NCI-H1105 (cell line): ENCODE data around the gene SGCA.

Experiments
- DNase-seq: peaks from one replicate; lab custom pipeline; 2025; lab: John Stamatoyannopoulos, UW

Gene SGCA

DNA sequence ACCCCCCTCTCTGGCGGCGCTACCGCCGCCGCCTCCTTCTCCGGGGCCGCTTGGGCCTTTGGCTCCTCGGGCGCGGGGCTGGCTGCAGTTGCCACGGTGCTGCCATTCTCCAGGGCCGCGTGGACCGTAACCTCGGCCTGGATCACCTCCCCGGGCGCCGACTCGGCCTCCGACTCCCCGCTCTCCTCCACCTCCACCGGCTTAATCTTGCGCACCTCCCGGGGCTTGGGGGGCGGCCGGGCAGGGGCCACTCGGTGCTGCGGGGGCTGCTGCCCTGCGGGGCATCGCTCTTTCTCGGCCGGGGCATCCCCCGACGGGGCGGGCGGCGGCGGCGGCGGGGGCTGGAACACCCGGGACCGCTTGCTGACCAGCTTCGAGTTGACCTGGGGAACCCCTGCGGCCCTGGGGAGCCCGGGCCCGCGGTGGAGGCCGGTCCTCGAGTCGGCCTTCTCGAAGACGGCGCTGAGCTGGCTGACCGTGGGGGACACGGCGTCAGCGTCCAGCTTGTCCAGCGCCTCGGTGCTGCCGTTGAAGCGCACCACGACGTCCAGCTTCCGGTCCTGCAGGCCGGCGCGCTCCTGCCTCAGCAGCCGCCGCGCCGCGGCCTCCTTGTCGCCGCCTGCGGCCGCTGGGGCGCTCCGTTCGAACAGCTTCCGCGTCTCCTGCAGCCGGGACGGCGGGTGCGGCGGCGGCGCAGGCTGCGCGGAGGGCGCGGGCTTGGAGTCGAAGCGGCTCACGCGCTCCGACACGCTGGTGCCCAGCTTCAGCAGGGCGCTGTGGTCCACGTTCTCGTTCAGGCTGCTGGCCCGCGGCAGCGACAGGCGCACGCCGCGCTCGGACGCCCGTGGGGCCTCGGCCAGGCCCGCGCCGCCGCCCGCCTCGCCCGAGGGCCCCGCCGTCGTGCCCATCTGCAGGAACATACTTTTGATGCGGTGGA is 16.1 kb upstream of the SGCA start:
- no peak for DNase-seq

DNA sequence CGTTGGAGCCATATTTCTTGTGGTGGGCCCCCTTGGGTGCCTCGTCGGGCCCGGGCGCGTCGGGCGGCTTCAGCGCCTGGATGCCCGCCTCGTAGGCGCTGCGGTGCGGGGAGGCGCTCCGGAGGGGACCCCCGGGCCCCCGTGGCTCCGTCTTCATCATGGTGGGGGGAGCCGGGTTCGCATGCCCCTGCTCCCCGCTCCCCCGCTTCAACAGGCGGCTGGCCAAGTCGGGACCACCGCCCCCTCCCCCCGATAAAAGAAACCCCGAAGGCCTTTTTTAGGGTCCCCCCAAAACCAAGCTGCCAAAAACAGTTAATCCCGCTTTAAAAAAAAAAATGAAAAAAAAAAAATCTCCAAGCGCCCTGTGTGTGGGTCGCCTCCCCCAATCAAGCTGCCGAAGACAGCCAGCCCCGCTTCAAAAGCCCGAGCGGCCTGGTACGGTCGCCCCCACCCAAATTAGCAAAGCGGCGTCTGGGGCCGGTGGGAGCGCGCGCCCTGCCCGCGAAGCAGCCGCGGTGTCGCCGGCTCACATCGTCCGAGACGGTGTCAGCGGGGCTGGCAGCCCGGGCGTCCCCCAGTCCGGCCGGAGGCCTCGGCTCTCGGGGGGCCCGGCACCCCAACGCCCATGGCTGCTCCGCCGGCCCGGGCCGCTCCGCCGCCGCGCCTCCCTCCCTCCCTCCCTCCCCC is 15.3 kb upstream of the SGCA start, which contains the start of gene PPP1R9B:
PPP1R9B (minus strand) TSS at position 324 of the 687 bp plus-strand sequence; CDS start at position 160, 164 bp downstream.
- no peak for DNase-seq

DNA sequence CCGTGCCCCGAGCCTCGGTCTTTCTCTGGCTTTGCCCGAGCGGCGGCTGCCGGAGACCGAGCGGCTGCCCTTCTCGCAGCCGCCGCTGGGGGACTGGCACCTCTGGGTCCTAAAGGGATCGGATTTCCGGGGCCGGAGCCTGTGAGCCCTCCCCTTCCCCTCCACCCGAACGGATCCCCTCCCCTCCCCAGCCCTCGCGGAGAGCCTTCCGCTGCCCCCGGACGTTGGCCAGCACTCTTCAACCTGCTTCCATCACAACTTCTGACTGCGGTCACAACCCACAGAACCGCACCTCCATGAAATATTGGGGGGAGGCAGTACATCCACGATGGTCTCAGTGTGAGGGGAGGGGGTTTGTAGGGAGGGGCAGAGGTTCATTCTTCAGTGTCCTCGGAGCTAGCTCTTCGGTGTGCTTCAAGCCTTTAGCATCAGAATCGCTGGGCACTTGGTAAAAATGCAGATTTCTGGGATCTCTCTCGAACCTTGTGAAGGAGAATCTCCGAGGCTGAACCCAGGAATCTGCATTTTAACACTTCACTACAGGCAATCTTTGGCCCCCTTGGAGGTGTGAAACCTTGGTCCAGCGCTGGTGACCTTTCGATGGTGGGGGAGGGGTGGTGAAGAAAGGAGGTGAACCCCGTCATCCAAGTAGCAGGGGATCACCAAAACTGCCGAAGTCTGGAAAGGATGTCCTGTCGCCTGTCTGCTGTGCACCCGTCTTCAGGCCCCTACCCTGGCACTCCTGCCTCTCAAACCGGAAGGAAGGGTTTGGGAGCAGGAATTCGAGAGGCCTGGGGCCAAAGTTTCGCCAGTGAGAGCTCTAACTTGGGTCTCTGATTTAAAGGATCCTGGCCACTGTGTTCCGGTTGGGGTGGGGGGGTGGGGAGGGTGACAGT is 14.5 kb upstream of the SGCA start:
- DNase-seq: peak; percentile 69

DNA sequence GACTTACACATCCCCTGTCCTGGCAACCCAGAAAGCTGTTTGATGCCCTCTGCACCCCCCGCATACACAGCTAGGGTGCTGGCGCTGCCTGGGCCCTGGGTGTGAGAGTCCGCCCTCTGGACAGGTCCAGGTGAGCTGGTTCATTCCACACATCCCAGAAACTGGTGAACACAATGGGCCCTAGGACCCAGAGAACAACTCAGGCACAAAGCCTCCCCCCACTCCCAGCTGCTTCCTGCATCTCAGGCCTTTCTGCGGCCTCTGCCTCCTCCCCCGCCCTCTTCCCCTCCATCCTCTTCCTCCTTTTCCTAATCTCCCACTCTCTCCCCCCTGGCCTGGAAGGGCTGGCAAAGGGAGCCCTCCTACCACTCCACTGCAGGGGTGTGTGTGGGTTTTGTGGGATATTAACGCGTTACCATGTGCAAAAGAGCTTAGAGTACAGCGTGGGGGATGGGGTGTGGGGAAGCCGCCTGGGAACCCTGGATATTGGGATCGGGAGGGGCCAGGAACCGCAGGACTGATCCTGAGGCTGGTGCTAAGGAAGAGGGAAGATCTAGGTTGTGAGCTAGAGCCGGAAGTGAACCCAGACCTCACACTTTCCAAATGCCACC is 13.8 kb upstream of the SGCA start:
- peak; percentile 77 for DNase-seq

DNA sequence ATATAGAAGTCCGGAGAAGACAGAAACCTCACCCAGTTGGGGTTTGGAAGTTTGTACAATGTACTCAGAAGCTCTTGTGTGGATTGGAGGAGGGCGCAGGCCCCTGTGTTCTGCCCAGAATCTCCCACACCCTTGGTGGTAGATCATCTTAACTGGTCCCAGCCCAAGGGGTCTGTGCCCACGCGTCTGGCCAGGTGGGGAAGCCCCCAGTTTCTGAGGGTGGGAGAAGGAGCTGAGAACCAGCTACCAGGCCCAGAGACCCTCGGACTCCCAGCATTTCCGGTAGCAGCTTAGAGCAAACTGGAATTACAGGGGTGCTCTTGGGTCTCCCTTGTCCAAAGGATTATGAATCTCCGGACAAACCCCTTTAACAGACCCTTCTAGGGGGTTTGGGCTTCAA is 13.1 kb upstream of the SGCA start:
- no peak for DNase-seq

DNA sequence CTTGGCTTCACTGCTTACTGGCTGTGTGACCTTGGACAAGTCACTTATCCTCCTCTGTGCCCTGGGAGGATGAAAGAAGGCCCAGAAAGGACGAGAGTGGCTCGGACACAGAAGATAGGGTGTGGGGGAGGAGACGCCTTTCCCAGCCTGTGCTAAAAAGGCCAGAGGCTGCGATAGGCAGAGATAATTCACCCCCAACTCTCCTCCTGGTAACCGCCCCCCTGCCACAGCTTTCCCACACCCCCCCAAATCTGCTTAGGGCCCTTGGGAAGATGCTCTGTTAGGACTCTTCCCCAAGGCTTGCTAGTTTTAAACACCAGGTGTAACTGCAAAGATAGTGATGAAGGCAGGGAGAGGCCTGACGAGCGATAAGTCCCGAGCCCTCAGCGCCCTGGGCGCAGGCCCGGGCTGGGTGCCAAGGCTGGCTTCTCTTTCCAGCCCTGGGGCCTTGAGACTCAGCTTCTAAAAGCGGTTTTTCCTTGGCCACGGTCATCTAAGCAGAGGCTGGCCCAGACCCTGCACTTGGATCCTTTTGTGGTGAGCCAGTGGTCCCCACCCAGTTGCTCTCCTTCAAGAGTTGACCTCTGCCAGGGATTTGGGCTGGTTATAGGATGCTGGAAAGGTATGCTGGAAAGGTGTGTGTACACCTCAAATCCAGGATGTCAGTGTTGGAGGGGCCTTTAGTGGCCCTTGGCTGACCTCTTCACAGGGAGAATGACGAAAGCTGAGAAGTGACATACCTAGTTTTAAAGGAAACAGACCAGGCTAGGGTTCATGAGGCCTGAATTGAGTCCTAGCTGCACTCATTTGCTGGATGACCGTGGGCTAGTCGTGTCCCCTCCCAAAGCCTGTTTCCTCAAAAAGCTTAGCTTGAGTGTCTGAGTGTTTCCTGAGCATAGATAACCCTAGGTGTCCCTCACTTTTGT is 11.9 kb upstream of the SGCA start:
- DNase-seq: no peak

DNA sequence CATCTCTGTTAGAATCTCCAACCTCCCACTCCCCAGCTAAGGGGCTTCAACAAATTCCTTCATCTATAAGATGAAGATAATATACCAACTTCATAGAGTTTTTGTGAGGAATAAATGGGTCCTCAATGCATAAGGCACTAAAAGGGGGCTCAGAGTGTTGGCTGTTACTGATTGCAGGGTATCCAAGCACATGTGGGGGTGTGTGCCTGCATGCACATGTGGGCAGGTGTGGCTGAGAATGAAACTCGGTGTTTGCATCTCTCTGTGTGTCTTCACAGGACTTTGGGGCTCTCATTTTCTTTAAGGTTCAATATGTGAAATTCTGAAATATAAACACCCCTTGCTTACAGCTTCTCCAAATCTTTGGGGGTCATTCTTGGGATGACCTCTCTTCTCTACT is 11.2 kb upstream of the SGCA start:
- no peak for DNase-seq

DNA sequence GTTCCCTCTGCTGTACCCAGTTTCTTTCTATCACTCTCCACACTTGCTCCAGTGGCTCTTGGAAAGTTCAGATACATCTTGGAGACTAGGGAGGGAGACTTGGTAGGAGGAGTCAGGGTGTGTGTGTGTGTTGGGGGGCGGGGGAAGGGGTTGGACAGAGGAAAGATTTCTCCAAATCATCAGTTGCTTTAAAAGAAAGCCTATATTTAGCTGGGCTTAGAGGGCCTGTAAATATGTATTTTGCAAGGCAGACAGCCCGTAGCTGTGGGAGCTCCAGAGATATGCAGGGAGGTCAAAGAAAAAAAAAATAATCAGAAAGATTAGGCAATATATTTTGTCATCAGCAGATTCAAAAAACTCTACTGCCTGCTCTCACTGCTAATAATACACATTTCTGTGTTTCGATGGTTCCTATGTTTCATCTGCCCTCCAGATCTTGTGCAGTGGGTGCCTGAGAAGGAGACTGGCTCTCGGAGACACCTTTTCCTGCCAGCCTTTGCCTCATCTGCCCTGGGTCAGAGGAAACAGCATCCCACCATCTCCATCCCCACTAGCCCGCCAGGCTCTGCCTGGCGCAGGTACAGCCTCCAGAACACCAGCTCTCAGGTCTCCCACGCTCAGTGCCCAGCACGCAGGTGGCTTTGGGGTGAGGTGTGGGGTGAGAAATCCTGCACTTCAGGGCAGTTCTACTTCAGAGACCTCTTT is 10.5 kb upstream of the SGCA start:
- no peak for DNase-seq

DNA sequence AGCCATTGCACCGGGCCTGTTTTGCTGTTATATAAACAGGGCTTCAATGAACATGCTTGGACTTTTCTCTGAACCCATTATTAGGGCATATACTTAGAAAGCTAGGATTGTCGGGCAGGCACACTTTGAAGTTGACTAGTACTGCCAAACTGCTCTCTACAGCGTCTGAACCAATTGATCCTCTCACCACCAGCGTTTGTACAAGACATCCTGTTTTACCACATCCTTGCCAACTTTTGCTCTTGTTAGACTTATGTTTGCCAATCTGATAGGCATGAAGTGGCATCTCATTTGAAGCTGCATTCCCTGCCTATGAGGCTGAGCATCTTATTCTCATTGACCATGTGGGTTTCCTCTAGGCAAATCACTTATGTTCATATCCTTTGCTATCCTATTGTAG is 7.9 kb upstream of the SGCA start:
- no peak for DNase-seq

DNA sequence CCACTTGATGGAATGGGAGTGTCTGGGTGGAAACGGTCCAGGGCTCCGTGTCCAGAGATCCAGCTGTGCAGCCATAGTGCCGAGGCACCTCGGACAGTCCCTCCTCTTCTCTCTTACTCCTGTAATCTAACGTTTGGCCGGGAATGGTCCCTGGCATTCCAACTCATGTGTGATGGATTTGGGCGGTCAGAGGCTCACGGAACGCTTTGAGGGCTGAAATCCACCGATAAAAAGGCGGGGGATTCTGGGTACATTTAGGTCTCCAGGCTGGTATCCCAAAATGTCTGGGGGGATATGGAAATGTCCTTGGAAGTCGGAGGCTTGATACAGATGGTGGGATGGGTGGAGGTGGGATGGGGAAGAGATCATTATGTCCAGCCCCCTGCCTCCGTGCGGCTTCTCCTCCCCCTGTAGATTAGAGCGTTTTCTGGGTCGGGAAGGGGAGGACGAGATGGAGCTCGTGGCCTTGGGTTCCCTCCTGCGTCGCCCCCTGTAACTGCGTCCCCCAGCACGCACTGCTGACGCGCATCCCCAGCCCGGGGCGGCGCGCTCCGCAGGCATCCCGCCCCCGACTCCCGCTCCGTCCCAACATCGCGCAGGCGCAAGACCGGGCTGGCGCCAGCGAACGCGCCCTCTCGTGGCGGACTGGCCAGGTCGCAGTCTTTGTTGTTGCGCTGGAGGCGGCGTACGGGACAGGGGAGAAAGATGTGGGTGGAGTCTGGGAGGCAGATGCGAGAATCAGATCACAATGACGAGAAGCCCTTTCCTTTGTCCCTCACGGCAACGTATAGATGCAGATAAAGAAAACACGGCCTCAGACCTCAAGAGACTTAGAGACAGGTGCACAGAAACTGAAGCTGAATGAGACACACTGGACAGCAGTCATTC is 4.5 kb upstream of the SGCA start:
- DNase-seq: peak; percentile 87

DNA sequence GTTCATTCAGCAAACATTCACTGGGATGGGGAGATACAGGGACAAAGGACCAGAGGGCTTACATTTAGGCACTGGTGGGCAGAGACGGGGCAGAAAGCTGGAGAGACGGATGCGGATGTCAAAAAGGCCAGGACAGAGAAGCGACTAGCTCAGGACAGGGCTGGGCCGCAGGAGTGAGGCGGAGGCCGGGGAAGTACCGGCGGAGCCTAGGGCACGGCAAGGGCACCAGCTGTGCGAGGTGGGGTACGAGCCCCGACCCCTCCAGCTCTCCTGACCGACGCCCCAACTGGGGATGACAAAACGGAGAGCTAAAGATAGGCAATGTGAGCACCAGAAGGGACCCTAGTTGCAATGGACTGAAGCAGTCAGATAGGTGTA is 3.9 kb upstream of the SGCA start:
- DNase-seq: no peak

DNA sequence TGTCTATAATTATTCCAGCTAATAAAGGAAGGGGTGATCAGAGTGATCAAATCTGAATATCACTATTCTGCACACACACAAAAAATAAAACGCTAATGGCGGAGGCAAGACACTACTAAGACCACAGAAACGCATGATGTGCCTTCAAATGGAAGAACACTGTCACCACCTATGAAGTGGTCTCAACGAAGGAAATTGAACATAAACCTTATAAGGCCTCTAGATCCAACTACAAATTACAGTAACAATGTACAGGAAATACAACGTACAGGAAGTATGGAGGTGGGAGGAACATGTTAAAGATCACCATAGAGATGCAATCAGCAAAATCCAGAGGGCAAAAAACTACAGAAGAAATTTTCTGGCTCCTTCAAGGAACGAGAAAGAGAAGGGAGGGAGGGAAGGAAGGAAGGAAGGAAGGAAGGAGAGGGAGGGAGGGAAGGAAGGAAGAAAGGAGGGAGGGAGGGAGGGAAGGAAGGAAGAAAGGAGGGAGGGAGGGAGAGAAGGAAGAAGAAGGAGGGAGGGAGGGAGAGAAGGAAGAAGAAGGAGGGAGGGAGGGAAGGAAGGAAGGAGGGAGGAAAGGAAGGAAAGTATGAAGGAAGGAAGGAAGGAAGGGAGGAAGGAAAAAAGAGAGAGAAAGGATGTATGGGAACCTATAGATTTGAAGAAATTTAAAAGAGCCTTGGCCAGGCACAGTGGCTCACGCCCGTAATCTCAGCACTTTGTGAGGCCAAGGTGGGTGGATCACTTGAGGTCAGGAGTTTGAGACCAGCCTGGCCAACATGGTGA is 3.1 kb upstream of the SGCA start:
- no peak for DNase-seq

DNA sequence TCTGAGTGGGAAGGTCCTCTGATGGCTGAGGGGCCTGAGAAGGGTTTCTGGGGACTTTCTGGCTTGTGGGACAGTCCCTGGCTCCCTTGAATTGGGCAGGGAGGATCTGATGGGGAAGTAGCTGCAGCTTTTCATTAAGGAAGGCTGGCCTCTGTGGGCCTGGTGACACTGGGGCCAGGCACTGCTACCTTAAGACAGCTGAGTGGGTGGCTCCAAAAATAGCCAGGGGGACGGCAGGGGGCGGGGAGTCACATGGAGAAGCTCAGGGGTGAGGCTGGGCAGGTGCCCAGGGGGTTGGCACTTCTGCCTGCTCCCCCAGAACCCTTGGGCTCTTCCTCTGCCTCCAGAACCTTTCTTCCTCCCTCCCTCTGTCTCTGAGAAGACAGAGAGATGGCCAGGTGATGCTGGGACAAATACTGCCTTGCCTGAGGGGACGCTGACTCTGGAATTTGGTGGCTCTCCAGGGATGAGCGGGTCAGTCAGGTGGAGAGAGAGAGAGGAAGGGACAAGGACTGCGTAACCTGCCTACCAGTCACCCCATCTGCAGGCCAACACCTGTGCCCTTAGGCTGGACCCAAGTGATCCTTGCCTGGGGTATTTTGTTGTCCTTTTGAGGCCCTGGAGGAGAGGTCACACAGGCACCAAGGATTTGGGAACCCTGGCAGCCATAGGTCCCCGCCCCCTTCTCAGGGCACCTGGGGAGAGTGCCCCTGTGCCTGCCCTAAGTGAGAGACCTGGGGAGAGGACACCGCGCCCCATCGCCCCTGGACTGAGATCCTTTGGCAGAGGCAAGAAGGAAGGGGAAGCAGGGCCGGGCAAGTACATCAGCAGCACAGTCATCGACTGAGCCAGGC is 1.7 kb upstream of the SGCA start:
- no peak for DNase-seq

DNA sequence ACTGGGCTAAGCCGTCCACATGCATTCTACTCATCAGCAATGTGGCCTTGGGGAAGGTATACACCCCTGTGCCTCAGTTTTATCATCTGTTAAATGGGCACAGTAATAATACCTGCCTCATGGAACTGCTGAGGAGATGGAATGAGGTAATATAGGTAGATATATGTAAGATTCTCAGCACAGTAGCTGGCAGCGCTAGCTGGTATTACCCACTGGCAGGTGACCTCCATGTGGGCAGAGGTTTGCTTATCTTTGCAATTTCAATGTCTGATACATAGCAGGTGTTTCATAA is 1.2 kb upstream of the SGCA start:
- DNase-seq: no peak

DNA sequence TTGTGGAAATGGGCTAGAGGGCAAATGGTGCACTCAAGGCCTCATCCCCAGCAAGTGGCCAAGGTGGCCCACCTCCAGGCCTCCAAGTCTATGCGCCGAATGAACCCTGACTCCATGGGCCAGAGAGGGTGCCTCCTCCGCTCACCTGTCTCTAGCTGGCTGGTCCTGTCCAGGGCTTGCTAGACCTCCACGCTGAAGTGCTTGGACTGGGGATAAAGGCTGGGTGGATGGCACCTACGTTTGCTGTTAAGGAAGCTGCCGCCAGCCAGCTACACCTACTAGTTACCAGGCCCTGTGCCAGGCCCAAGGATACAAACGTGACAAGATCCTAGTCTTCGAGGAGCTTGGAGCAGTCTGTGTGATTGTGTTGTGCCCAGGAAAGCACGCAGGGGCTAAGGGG is 739 bp upstream of the SGCA start:
- DNase-seq: no peak

DNA sequence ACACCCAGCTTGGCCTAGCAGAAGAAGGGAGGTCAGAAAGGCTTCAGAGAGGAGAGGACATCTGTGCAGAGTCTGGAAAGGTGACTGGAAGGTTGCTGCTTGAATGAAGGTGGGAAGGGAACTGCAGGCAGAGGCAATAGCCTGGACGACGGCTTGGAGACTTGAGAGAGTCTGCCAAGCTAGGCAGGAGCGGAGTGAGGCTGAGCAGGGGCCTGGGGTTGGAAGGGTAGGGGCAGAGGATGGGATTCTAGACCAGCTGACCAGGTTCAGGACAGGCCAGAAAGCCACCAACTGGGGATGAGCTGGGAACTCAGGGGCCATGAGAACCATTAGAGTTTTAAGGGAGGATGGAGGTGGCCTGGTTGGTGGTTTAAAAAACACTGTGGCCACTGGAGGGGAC is 339 bp upstream of the SGCA start:
- DNase-seq: no peak

DNA sequence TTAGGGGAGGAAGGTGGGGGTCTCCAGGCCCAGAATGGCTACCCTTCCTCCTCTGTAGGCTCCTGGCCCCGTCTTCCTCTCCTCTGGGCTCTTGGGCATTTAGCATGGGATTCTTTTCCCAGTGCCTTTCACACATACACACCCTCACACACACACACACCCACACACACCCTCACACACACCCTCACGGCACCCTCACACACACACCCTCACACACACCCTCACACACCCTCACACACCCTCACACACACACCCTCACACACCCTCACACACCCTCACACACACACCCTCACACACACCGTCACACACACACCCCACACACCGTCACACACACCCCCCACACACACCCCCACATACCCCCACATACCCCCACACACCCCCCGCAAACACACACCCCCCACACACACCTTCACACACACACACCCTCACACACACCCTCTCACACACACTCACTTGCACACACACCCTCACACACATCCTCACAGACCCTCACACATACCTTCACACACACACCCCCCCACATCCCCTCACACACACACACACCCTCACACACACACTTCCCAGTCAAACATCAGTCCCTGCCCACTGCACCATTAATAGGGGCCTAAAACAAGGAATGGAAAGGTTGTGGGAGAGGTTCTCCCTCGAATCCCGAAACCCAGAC is 845 bp downstream of the SGCA start:
- no peak for DNase-seq
